B cell (primary cell): ENCODE results near the gene PRR4. TPM values are rescaled to one million over a fixed set of nuclear protein-coding genes. Genes with fewer than 3 reads are reported as not detected.

Experiments
- ATAC-seq: fragments of 200-7000 bp; cut with Tn5 transposase; one replicate; pipeline ENCODE4 v1.10.0; 2021; ENCODE audit warnings: low read depth, mild to moderate bottlenecking, moderate number of reproducible peaks, moderate library complexity
- CTCF ChIA-PET: fragments of 350-600 bp; sonication (Branson Sonifier 250); formaldehyde crosslinking; loops from one replicate; lab custom pipeline; 2021; ENCODE audit warnings: antibody characterized with exemption, inconsistent platforms; lab: Charles Lee
- POLR2A ChIA-PET: fragments of 350-600 bp; sonication (Branson Sonifier 250); formaldehyde crosslinking; loops from one replicate; lab custom pipeline; 2021; ENCODE audit warnings: antibody characterized with exemption; lab: Charles Lee
- DNase-seq: peaks from one replicate; pipeline ENCODE4 v3.0.0; 2013
- H2AFZ ChIP-seq: 2 replicates; pipeline ENCODE4 v1.6.1; 2012; ENCODE audit warnings: mild to moderate bottlenecking, low read depth, low read length; ENCODE audit not compliant: insufficient read depth, poor library complexity, severe bottlenecking
- H3K27ac ChIP-seq, 2 donors: 1 replicate in 1 of 2; 2 replicates in 1 of 2; pipeline ENCODE4 v1.5.1; 2012 to 2013; ENCODE audit warnings: low read length in 2 of 2, mild to moderate bottlenecking in 2 of 2, moderate library complexity in 1 of 2
- H3K27me3 ChIP-seq, 4 experiments: fragments of 200-600 bp in 1 of 4; sonication (generic) in 1 of 4; replicated peaks in 1 of 4; 1 replicate in 2 of 4; 2 replicates in 2 of 4; pipeline versions ENCODE4 v1.6.1 to v1.7.0; 2013 to 2016; ENCODE audit warnings: low read length in 3 of 4, mild to moderate bottlenecking in 2 of 4, mixed read lengths in 1 of 4, moderate library complexity in 1 of 4; ENCODE audit not compliant: insufficient read depth in 4 of 4, control insufficient read depth in 3 of 4; ENCODE audit errors: control extremely low read depth in 1 of 4
- H3K36me3 ChIP-seq, 2 experiments: replicated peaks in 1 of 2; 1 replicate in 1 of 2; 2 replicates in 1 of 2; pipeline versions ENCODE4 v1.6.1 to v1.7.1; 2013; ENCODE audit warnings: low read length in 1 of 2; ENCODE audit not compliant: insufficient read depth in 2 of 2, control insufficient read depth in 1 of 2; ENCODE audit errors: control extremely low read depth in 1 of 2, extremely low read depth in 1 of 2
- H3K4me1 ChIP-seq, 2 donors: fragments of 200-600 bp in 1 of 2; sonication (generic) in 1 of 2; 1 replicate in 1 of 2; 2 replicates in 1 of 2; pipeline versions ENCODE4 v1.5.1 to v1.6.1; 2013 to 2017; ENCODE audit warnings: low read length in 2 of 2; ENCODE audit not compliant: control insufficient read depth in 2 of 2, insufficient read depth in 2 of 2
- H3K4me2 ChIP-seq: replicated peaks from 2 replicates; pipeline ENCODE3; 2012; ENCODE audit warnings: mild to moderate bottlenecking, low read depth, low read length; ENCODE audit not compliant: poor library complexity, severe bottlenecking
- H3K4me3 ChIP-seq, 5 experiments: fragments of 200-600 bp in 1 of 5; sonication (generic) in 1 of 5; 1 replicate in 3 of 5; 2 replicates in 2 of 5; pipeline versions ENCODE4 v1.5.1 to v1.7.0; 2011 to 2016; ENCODE audit warnings: low read length in 4 of 5, mild to moderate bottlenecking in 4 of 5, low read depth in 2 of 5, control low read depth in 1 of 5, moderate library complexity in 1 of 5; ENCODE audit not compliant: insufficient read depth in 1 of 5; ENCODE audit errors: control extremely low read depth in 1 of 5, extremely low read depth in 1 of 5
- H3K79me2 ChIP-seq: fragments of 200-600 bp; sonication (generic); one replicate; pipeline ENCODE4 v1.6.0; 2016; ENCODE audit warnings: low read length; ENCODE audit not compliant: control insufficient read depth, insufficient read depth
- H3K9ac ChIP-seq: fragments of 200-600 bp; sonication (generic); 2 replicates; pipeline ENCODE4 v1.6.1; 2017; ENCODE audit warnings: mild to moderate bottlenecking, low read length, moderate library complexity
- H3K9me3 ChIP-seq, 3 donors: one replicate each; pipeline versions ENCODE4 v1.6.1 to v1.7.1; 2013; ENCODE audit warnings: low read length in 2 of 3; ENCODE audit not compliant: control insufficient read depth in 2 of 3, insufficient read depth in 1 of 3; ENCODE audit errors: control extremely low read depth in 1 of 3
- H4K20me1 ChIP-seq: 2 replicates; pipeline ENCODE4 v1.6.0; 2012; ENCODE audit warnings: mild to moderate bottlenecking, low read length; ENCODE audit not compliant: insufficient read depth, control insufficient read depth, poor library complexity, severe bottlenecking
- H3K27ac Mint-ChIP-seq: one replicate; pipeline ENCODE4 v1.8.0; 2021; ENCODE audit warnings: mixed read lengths
- H3K27me3 Mint-ChIP-seq: one replicate; pipeline ENCODE4 v1.8.0; 2021; ENCODE audit warnings: mixed read lengths
- H3K4me1 Mint-ChIP-seq: one replicate; pipeline ENCODE4 v1.8.0; 2021; ENCODE audit warnings: mixed read lengths
- H3K4me3 Mint-ChIP-seq: one replicate; pipeline ENCODE4 v1.8.0; 2021; ENCODE audit warnings: mixed read lengths
- H3K9me3 Mint-ChIP-seq: one replicate; pipeline ENCODE4 v1.8.0; 2022; ENCODE audit warnings: mixed read lengths; ENCODE audit not compliant: insufficient read depth
- CTCF ChIP-seq: fragments of 200-600 bp; IDR thresholded peaks from one replicate; pipeline ENCODE4 v1.8.0; 2022; ENCODE audit warnings: antibody characterized with exemption, mild to moderate bottlenecking
- EZH2 ChIP-seq: IDR thresholded peaks from 2 replicates; pipeline ENCODE4 v1.6.1; 2012; ENCODE audit warnings: borderline replicate concordance, low read depth, mild to moderate bottlenecking, moderate library complexity, low read length; ENCODE audit not compliant: insufficient read depth, poor library complexity, severe bottlenecking
- WGBS: methylation state at CpG from one replicate; pipeline ENCODE4 v1.1.5; 2013; ENCODE audit warnings: missing lambda C conversion rate; ENCODE audit not compliant: insufficient coverage; 5-methylcytosine and 5-hydroxymethylcytosine counted together
- intact Hi-C: fragments of 100-400 bp; cut with micrococcal nuclease; formaldehyde crosslinking; loops from one replicate; pipeline ENCODE4 v1.10.0; 2022
- polyA plus RNA-seq: library from polyadenylated mRNA; depleted of rRNA; stranded (reverse); fragments of >200 nt; gene quantifications from 2 replicates; pipeline ENCODE4 v1.2.3, GENCODE V29; 2012
- total RNA-seq, 2 donors: library from RNA; stranded (reverse); fragments of 120-200 nt in 1 of 2; gene quantifications; 1 replicate in 1 of 2; 2 replicates in 1 of 2; pipeline versions ENCODE4 v1.2.3 to v1.2.4, GENCODE V29; 2013 to 2022

The PRR4 gene
- total and polyA plus RNA-seq, 2 donors (not counting 1 experiment from before 2014, with no cell fraction given) = 1.8 to 1.9 TPM

GRCh38 chr12:10847744-10848143 lies 1.5 kb downstream of the PRR4 start:
- no CpG with 5 or more reads among the region's 2 CpGs for WGBS
- Histone ChIP-seq H3K4me2 (no peak overlapping the region), H3K79me2 (no peaks in the 10 kb centered on the region), H4K20me1 (no peaks in the 10 kb centered on the region), H3K4me1 (no peaks in the 10 kb centered on the region), H2AFZ (no peak overlapping the region), H3K27me3 (no peaks in the 10 kb centered on the region), H3K9me3 (no peaks in the 10 kb centered on the region), H3K36me3 (peaks cover 0 to 4% of the 10 kb centered on the region in 2 experiments), H3K9ac (no peak overlapping the region), H3K27ac (no peak overlapping the region), H3K4me3 (no peak overlapping the region)
- POLR2A ChIA-PET = no interaction called here
- no peak for DNase-seq
- intact Hi-C loops = no loop called here
- CTCF ChIA-PET = no interaction called here
- Mint-ChIP-seq H3K9me3 (no peaks in the 10 kb centered on the region), H3K27ac (no peak overlapping the region), H3K4me3 (no peak overlapping the region), H3K27me3 (no peaks in the 10 kb centered on the region), H3K4me1 (no peaks in the 10 kb centered on the region)
- TF ChIP-seq CTCF (no peak), EZH2 (no peak)
- ATAC-seq = no peak

GRCh38 chr12:10842862-10843261 lies 6.4 kb downstream of the PRR4 start:
- H2AFZ ChIP-seq = no peak overlapping the region

More at GRCh38 chr12:10842862-10843261, 6.4 kb downstream of the PRR4 start:
- intact Hi-C loops = no loop called here
- ChIA-PET CTCF (no interaction called here), POLR2A (no interaction called here)
- H4K20me1 ChIP-seq = no peaks in the 10 kb centered on the region
- Mint-ChIP-seq H3K27ac (no peak overlapping the region), H3K9me3 (no peaks in the 10 kb centered on the region), H3K4me3 (no peak overlapping the region), H3K4me1 (no peaks in the 10 kb centered on the region), H3K27me3 (no peaks in the 10 kb centered on the region)
- no peaks in the 10 kb centered on the region for H3K4me1 ChIP-seq
- no peak overlapping the region for H3K27ac ChIP-seq
- no peaks in the 10 kb centered on the region for H3K79me2 ChIP-seq
- WGBS = 100% methylated on average over 1 of the region's 2 CpGs
- no peak overlapping the region for H3K9ac ChIP-seq
- TF ChIP-seq CTCF = no peak
- TF ChIP-seq EZH2 = no peak
- ATAC-seq (no peak), DNase-seq (no peak)
- H3K27me3 ChIP-seq = no peaks in the 10 kb centered on the region
- H3K4me2 ChIP-seq = no peak overlapping the region
- no peaks in the 10 kb centered on the region for H3K9me3 ChIP-seq
- H3K4me3 ChIP-seq = no peak overlapping the region
- H3K36me3 ChIP-seq = peaks cover 0 to 4% of the 10 kb centered on the region in 2 experiments
